Parathyroid adenoma (tissue), 2 donors: Measurements from ENCODE around the gene MEIOB.
"Not testable (repeated sequence)": the region's sequence is repeated elsewhere in the genome, so short reads cannot be mapped to it uniquely, and the experiment has no call there.

Source experiments
- H2AFZ ChIP-seq: fragments of 300-600 bp; sonication (generic); one replicate; pipeline ENCODE4 v1.7.0; 2017; ENCODE audit warnings: antibody characterized with exemption, mild to moderate bottlenecking
- H3K27ac ChIP-seq: fragments of 300-600 bp; sonication (generic); one replicate; pipeline ENCODE4 v1.7.0; 2017
- H3K27me3 ChIP-seq: fragments of 300-600 bp; sonication (generic); one replicate; pipeline ENCODE4 v1.7.0; 2017; ENCODE audit warnings: low read length; ENCODE audit not compliant: control insufficient read depth, insufficient read depth
- H3K36me3 ChIP-seq: fragments of 300-600 bp; sonication (generic); one replicate; pipeline ENCODE4 v1.7.0; 2017; ENCODE audit warnings: low read length; ENCODE audit not compliant: control insufficient read depth, insufficient read depth
- H3K4me1 ChIP-seq: fragments of 300-600 bp; sonication (generic); one replicate; pipeline ENCODE4 v1.7.0; 2017; ENCODE audit warnings: control low read depth
- H3K4me2 ChIP-seq: fragments of 300-600 bp; sonication (generic); one replicate; pipeline ENCODE4 v1.7.0; 2017; ENCODE audit warnings: low read length
- H3K4me3 ChIP-seq: fragments of 300-600 bp; sonication (generic); one replicate; pipeline ENCODE4 v1.7.0; 2017; ENCODE audit warnings: low read depth, low read length
- H3K79me2 ChIP-seq: fragments of 300-600 bp; sonication (generic); one replicate; pipeline ENCODE4 v1.7.0; 2017; ENCODE audit warnings: control low read depth
- H3K9ac ChIP-seq: fragments of 300-600 bp; sonication (generic); one replicate; pipeline ENCODE4 v1.7.0; 2017; ENCODE audit warnings: mild to moderate bottlenecking
- H3K9me3 ChIP-seq: fragments of 300-600 bp; sonication (generic); one replicate; pipeline ENCODE4 v1.7.0; 2017; ENCODE audit warnings: low read length; ENCODE audit not compliant: control insufficient read depth
- CTCF ChIP-seq: fragments of 300-600 bp; sonication (generic); IDR thresholded peaks from one replicate; pipeline ENCODE4 v1.7.0; 2017; ENCODE audit warnings: antibody characterized with exemption, mild to moderate bottlenecking
- donor health status: primary hyperparathyroidism.

Gene MEIOB

GRCh38 chr16:1878256-1878655 lies 6.3 kb upstream of the MEIOB start:
- no peak overlapping the region for H3K4me2 ChIP-seq
- no peak overlapping the region for H3K4me3 ChIP-seq
- no peak overlapping the region for H3K9ac ChIP-seq
- H3K9me3 ChIP-seq = no peaks in the 10 kb centered on the region
- no peak overlapping the region for H2AFZ ChIP-seq
- no peak overlapping the region for H3K27ac ChIP-seq
- no peak for TF ChIP-seq CTCF
- no peaks in the 10 kb centered on the region for H3K4me1 ChIP-seq
- H3K27me3 ChIP-seq = no peaks in the 10 kb centered on the region
- H3K79me2 ChIP-seq = no peaks in the 10 kb centered on the region
- H3K36me3 ChIP-seq = no peaks in the 10 kb centered on the region

- no peak overlapping the region for H3K27ac ChIP-seq
- H3K4me3 ChIP-seq = no peak overlapping the region
- H3K36me3 ChIP-seq = no peaks in the 10 kb centered on the region
- no peaks in the 10 kb centered on the region for H3K4me1 ChIP-seq
- H3K79me2 ChIP-seq = no peaks in the 10 kb centered on the region
- H3K9me3 ChIP-seq = no peaks in the 10 kb centered on the region
- no peak overlapping the region for H3K4me2 ChIP-seq
- no peak for TF ChIP-seq CTCF
- H3K9ac ChIP-seq = no peak overlapping the region
- no peak overlapping the region for H2AFZ ChIP-seq
- no peaks in the 10 kb centered on the region for H3K27me3 ChIP-seq
Observed at GRCh38 chr16:1877804-1878203, 5.8 kb upstream of the MEIOB start.

GRCh38 chr16:1877089-1877488 lies 5.1 kb upstream of the MEIOB start:
- Histone ChIP-seq H3K27ac (no peak overlapping the region), H3K9me3 (no peaks in the 10 kb centered on the region), H3K36me3 (no peaks in the 10 kb centered on the region), H3K4me2 (no peak overlapping the region), H3K27me3 (no peaks in the 10 kb centered on the region), H3K4me3 (no peak overlapping the region), H3K79me2 (no peaks in the 10 kb centered on the region), H2AFZ (no peak overlapping the region), H3K4me1 (no peaks in the 10 kb centered on the region), H3K9ac (no peak overlapping the region)
- no peak for TF ChIP-seq CTCF

- Histone ChIP-seq H3K9ac (no peak overlapping the region), H3K36me3 (no peaks in the 10 kb centered on the region), H2AFZ (no peak overlapping the region), H3K9me3 (no peaks in the 10 kb centered on the region), H3K4me2 (no peak overlapping the region), H3K27ac (no peak overlapping the region), H3K79me2 (no peaks in the 10 kb centered on the region), H3K4me1 (no peaks in the 10 kb centered on the region), H3K27me3 (no peaks in the 10 kb centered on the region), H3K4me3 (no peak overlapping the region)
- no peak for TF ChIP-seq CTCF
Observed at GRCh38 chr16:1876468-1876867, 4.5 kb upstream of the MEIOB start.

GRCh38 chr16:1876066-1876465 lies 4.1 kb upstream of the MEIOB start:
- not testable (repeated sequence) for H3K9ac ChIP-seq, H3K4me3 ChIP-seq, H3K4me1 ChIP-seq, H2AFZ ChIP-seq, H3K27me3 ChIP-seq, H3K79me2 ChIP-seq, H3K9me3 ChIP-seq, H3K4me2 ChIP-seq, H3K36me3 ChIP-seq, H3K27ac ChIP-seq
